Naive thymus-derived CD8-positive, alpha-beta T cell (primary cell): ENCODE data around the gene ING2. TPM values are rescaled to one million over a fixed set of nuclear protein-coding genes. Genes with fewer than 3 reads are reported as not detected.
"Not testable (repeated sequence)": the region's sequence is repeated elsewhere in the genome, so short reads cannot be mapped to it uniquely, and the experiment has no call there.

Experiments
- ATAC-seq, 2 donors: fragments of 150-1000 bp; cut with Tn5 transposase in 1 of 2; sonication (Bioruptor Pico), chemical (Tn5 transposase) in 1 of 2; 1 replicate in 1 of 2; 2 replicates in 1 of 2; pipeline ENCODE4 v1.10.0; 2021; ENCODE audit warnings: mild to moderate bottlenecking in 2 of 2, moderate library complexity in 2 of 2
- POLR2A ChIA-PET: fragments of 350-600 bp; sonication (Branson Sonifier 250); formaldehyde crosslinking; loops from one replicate; lab custom pipeline; 2021; ENCODE audit warnings: antibody characterized with exemption; lab: Charles Lee
- DNase-seq, 10 donors: peaks; one replicate each; pipeline versions ENCODE4 v3.0.0 to v3.0.0-alpha.2; 2020 to 2022
- H3K27ac Mint-ChIP-seq, 10 donors: one replicate each; pipeline ENCODE4 v1.8.0; 2020 to 2022; ENCODE audit warnings: mild to moderate bottlenecking in 10 of 10, mixed read lengths in 10 of 10, moderate library complexity in 4 of 10, inconsistent platforms in 1 of 10
- H3K27me3 Mint-ChIP-seq, 5 donors: one replicate each; pipeline ENCODE4 v1.8.0; 2021 to 2022; ENCODE audit warnings: mixed read lengths in 5 of 5
- H3K36me3 Mint-ChIP-seq, 3 donors: one replicate each; pipeline ENCODE4 v1.8.0; 2020 to 2022; ENCODE audit warnings: mixed read lengths in 3 of 3, mild to moderate bottlenecking in 2 of 3, inconsistent platforms in 1 of 3
- H3K4me1 Mint-ChIP-seq, 4 donors: one replicate each; pipeline ENCODE4 v1.8.0; 2021 to 2022; ENCODE audit warnings: mixed read lengths in 4 of 4
- H3K4me3 Mint-ChIP-seq, 10 donors: one replicate each; pipeline ENCODE4 v1.8.0; 2020 to 2022; ENCODE audit warnings: mild to moderate bottlenecking in 10 of 10, mixed read lengths in 10 of 10, moderate library complexity in 6 of 10, inconsistent platforms in 1 of 10
- H3K9me3 Mint-ChIP-seq, 9 donors: one replicate each; pipeline ENCODE4 v1.8.0; 2020 to 2022; ENCODE audit warnings: mixed read lengths in 9 of 9, mild to moderate bottlenecking in 3 of 9, inconsistent platforms in 1 of 9, moderate library complexity in 1 of 9
- polyA plus RNA-seq, 3 donors: library from polyadenylated mRNA; unstranded; fragments of 300-500 nt; fragmentation: Illumina TruSeq; gene quantifications; one replicate each; pipeline ENCODE4 v1.2.3, GENCODE V29; 2021
- total RNA-seq, 8 experiments: library from RNA in 2 of 8; stranded (reverse) in 2 of 8; gene quantifications; one replicate each; pipeline ENCODE4 v1.2.3 and lab custom pipeline; 2021 to 2026

ING2 gene, protein sequence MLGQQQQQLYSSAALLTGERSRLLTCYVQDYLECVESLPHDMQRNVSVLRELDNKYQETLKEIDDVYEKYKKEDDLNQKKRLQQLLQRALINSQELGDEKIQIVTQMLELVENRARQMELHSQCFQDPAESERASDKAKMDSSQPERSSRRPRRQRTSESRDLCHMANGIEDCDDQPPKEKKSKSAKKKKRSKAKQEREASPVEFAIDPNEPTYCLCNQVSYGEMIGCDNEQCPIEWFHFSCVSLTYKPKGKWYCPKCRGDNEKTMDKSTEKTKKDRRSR
- total RNA-seq: 10 to 100 TPM; 10.9 to 11.7 TPM
- 10 to 100 TPM; 11.4 to 16.1 (median 13.2) TPM for polyA plus RNA-seq
- 9.7 to 19.7 (median 15.6) reads per million in 6 experiments for total RNA-seq (lab: John Stamatoyannopoulos, UW)

DNA sequence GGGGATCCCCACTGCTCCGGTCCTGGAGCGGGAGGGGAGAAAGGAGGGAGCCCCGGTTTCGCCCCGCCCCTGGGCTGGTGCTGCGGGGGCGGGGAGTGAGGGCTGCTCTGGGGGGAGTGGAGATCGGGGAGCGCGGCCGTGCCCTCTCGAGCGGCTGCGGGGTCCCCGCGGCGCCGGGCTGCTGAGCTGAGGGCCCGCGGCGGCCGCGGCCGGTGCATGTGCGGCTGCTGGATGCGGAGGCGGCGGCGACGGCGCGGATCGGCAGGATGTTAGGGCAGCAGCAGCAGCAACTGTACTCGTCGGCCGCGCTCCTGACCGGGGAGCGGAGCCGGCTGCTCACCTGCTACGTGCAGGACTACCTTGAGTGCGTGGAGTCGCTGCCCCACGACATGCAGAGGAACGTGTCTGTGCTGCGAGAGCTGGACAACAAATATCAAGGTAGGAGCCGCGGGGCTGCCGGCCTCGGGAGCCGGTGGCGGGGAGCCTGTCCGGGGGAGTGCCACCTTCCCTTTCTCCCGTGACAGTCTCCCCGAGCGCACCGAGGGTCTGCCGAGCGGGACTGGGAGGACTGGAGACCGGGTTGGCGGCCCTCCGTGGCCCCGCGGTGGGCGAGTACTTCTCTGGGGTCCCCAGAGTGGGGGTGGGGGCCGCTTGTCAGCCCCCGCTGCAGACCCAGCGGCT lies at the start of gene ING2:
Gene ING2, plus strand, starts transcription at position 129 of the 681 bp plus-strand sequence. Its CDS starts 138 bp downstream, at position 267.
- H3K36me3 Mint-ChIP-seq: peaks cover 0 to 1% (median 0%) of the 10 kb centered on the region in 3 donors
- POLR2A ChIA-PET: interaction anchor here (0.6 to 7.2 kb wide), 12 partner anchors 18 to 970 kb away, joined by 3 to 77 read pairs (median 3); partner anchors contain the start of genes CDKN2AIP and TRAPPC11
- peak within 1 kb of the TSS; percentile 91 to 100 (median 98) for H3K27ac Mint-ChIP-seq
- no peaks in the 10 kb centered on the region for H3K27me3 Mint-ChIP-seq
- H3K9me3 Mint-ChIP-seq: no peaks in the 10 kb centered on the region
- DNase-seq: peak in 2 of 10 donors; percentile 85 to 88
- H3K4me1 Mint-ChIP-seq: peaks cover 10 to 38% (median 28%) of the 10 kb centered on the region in 4 donors
- peak within 1 kb of the TSS; percentile 90 to 98 (median 96) for H3K4me3 Mint-ChIP-seq
- ATAC-seq: peak; percentile 55 to 58

DNA sequence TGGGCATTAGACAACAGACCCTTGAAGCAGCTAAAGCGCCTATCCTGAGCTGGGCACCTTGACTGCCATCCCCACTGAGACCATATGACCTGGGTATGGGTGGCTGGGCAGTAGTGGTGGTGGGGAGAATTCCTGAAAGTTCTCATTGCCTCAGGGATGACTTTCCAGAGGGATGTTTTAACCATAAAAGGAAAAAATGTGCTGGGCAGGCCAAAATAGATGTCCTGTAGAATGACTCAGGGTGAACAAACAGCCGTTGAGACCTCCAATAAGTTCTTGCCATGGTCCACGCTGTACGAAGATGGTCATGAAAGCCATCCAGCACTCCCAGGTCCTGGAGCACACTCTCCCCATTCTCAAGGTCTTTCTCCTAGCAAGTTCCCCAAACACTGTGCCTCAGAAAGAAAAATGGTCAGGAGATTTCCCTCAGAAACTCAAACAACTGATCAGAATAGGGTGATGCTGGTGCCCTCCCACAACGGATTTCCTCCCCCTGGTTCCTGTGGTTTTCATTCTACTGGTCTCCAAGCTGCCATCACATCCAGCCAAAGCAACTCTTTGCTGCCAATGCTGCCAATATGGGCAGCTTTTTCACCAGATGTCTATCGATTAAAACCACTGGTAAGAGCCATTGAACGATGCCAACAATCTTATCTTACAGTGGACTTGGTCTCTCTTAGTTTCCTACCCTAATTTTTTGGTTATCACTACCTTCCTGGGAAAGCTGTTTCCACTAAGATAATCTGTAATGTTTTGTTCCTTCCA lies 49.2 kb upstream of the ING2 start:
- POLR2A ChIA-PET: interaction anchor here (2.1 kb wide), 1 partner anchor 11 kb away, joined by 7 read pairs; the partner anchor contains the start of gene CDKN2AIP
- ATAC-seq: peak in 1 of 2 donors; percentile 53
- Mint-ChIP-seq H3K27me3 (no peaks in the 10 kb centered on the region), H3K9me3 (no peaks in the 10 kb centered on the region), H3K36me3 (peaks cover 0 to 24% (median 4%) of the 10 kb centered on the region in 3 donors), H3K4me1 (peaks cover 12 to 22% (median 20%) of the 10 kb centered on the region in 4 donors), H3K27ac (peak overlapping the region in 8 of 10 donors; percentile 24 to 63 (median 46)), H3K4me3 (peak overlapping the region in 7 of 10 donors; percentile 30 to 63 (median 36))
- peak in 1 of 10 donors; percentile 21 for DNase-seq

DNA sequence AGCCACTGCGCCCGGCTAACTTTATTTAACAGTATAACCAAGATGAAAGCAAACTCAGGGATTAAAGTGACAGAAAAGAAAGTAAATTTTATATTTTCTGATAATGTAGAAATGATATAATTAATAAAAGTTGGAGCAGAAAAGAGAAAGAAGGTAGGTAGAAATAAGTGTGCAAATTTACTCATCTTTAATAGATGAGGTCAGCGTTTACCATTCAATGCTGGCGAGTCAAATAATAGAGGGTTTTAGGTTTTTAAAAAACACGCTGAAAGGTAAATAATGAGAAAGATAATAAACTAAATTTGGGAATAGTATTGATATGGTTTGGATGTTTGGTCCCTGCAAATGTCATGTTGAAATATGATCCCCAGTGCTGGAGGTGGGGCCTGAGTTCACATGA lies 46.9 kb upstream of the ING2 start:
- Mint-ChIP-seq H3K4me1 (peaks cover 12 to 20% (median 17%) of the 10 kb centered on the region in 4 donors), H3K9me3 (no peaks in the 10 kb centered on the region), H3K36me3 (peaks cover 0 to 3% (median 0%) of the 10 kb centered on the region in 3 donors), H3K4me3 (no peak overlapping the region), H3K27ac (no peak overlapping the region), H3K27me3 (no peaks in the 10 kb centered on the region)
- DNase-seq (no peak), ATAC-seq (no peak)
- POLR2A ChIA-PET: no interaction called here

DNA sequence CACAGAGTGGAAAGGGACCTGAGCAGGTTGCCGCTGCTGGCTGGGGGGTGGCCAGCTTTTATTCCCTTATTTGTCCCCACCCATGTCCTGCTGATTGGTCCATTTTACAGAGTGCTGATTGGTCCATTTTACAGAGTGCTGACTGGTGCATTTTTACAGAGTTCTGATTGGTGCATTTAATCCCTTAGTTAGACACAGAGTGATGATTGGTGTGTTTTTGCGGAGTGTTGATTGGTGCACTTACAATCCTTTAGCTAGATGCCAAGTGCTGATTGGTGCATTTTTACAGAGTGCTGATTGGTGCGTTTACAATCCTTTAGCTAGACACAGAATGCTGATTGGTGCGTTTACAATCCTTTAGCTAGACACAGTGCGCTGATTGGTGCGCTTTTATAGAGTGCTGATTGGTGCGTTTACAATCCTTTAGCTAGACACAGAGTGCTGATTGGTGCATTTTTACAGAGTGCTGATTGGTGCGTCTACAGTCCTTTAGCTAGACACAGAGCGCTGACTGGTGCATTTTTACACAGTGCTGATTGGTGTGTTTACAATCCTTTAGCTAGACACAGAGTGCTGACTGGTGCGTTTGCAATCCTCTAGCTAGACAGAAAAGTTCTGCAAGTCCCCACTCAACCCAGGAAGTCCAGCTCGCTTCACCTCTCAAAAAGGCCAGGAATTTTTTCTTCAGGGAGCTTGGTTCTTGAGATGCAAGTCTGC lies 40.8 kb upstream of the ING2 start:
- H3K4me1 Mint-ChIP-seq, H3K27me3 Mint-ChIP-seq, H3K9me3 Mint-ChIP-seq, H3K36me3 Mint-ChIP-seq, H3K4me3 Mint-ChIP-seq, DNase-seq, ATAC-seq, POLR2A ChIA-PET: not testable (repeated sequence)
- H3K27ac Mint-ChIP-seq: peak overlapping the region in 1 of 10 donors; percentile 24

DNA sequence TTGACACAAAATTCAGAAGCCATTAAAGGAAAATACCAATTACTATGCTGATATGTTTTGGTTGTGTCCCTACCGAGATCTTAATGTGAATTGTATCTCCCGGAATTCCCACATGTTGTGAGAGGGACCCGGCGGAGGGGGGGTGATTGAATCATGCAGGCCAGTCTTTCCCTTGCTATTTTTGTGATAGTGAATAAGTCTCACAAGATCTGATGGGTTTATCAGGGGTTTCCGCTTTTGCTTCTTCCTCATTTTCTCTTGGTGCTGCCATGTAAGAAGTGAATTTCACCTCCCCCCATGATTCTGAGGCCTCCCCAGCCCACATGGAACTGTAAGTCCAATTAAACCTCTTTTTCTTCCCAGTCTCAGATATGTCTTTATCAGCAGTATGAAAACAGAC lies 39.0 kb upstream of the ING2 start:
- H3K27me3 Mint-ChIP-seq, H3K36me3 Mint-ChIP-seq, H3K4me3 Mint-ChIP-seq, H3K4me1 Mint-ChIP-seq, DNase-seq, H3K27ac Mint-ChIP-seq, H3K9me3 Mint-ChIP-seq, ATAC-seq, POLR2A ChIA-PET: not testable (repeated sequence)

DNA sequence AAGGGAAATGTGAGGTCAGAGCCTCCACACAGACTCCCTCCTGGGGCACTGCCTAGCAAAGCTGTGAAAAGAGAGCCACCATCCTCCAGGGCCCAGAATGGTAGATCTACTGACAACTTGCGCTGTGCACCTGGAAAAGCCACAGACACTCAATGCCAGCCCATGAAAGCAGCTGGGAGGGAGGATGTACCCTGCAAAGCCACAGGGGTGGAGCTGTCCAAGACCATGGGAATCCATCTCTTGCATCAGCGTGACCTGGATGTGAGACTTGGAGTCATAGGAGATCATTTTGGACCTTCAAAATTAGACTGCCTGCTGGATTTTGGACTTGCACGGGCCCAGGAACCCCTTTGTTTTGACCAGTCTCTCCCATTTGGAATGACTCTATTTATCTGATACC lies 37.6 kb upstream of the ING2 start:
- POLR2A ChIA-PET: no interaction called here
- peaks cover 0 to 3% (median 0%) of the 10 kb centered on the region in 3 donors for H3K36me3 Mint-ChIP-seq
- DNase-seq (no peak), ATAC-seq (no peak)
- no peaks in the 10 kb centered on the region for H3K27me3 Mint-ChIP-seq
- peaks cover 0 to 3% (median 0%) of the 10 kb centered on the region in 9 donors for H3K9me3 Mint-ChIP-seq
- H3K27ac Mint-ChIP-seq: no peak overlapping the region
- peaks cover 0 to 4% (median 2%) of the 10 kb centered on the region in 4 donors for H3K4me1 Mint-ChIP-seq
- H3K4me3 Mint-ChIP-seq: no peak overlapping the region

DNA sequence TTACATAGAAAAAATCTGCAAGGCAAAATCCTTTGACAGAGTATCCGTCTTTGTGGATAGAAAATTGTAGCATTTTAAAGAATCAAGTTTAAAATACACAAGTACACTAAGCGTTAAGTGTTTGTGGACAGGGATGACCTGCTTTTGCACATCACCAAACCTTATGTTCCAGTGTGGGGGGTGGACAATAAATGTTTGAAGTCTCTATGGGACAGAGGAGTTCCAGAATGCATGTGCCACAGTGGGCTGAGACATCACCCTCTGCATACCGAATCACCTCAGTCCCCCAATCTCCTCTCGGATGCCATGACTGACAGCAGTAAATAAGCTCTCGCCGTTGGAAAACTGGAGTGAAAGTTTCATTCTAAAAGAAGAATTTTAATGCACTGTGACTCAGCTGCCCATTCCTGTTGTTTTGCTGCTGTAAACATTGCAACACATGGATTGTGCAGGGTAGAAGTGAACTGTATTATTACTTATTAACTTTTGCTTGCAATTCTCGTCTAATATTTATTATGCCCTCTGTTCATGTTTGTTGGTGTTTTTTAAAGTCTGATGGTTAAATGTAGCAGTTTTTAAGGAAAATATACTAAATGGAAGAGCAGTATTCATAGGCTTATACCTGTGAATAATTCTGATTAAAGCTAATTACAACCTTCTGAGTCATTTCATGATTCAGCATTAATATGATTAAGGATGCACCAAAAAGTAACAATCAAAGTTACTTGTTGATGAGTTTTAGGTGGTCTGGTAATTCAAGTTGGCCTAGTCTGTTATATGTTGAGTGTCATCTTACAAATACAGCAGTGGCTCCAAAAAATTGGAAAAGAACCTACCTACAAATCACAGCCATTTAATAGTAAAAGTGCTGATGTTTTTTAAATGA lies 36.4 kb upstream of the ING2 start:
- ATAC-seq (no peak), DNase-seq (no peak)
- Mint-ChIP-seq H3K4me1 (peaks cover 2 to 11% (median 7%) of the 10 kb centered on the region in 4 donors), H3K36me3 (peaks cover 0 to 3% (median 0%) of the 10 kb centered on the region in 3 donors), H3K4me3 (no peak overlapping the region), H3K27me3 (no peaks in the 10 kb centered on the region), H3K9me3 (peaks cover 0 to 3% (median 0%) of the 10 kb centered on the region in 9 donors), H3K27ac (no peak overlapping the region)
- POLR2A ChIA-PET: no interaction called here

DNA sequence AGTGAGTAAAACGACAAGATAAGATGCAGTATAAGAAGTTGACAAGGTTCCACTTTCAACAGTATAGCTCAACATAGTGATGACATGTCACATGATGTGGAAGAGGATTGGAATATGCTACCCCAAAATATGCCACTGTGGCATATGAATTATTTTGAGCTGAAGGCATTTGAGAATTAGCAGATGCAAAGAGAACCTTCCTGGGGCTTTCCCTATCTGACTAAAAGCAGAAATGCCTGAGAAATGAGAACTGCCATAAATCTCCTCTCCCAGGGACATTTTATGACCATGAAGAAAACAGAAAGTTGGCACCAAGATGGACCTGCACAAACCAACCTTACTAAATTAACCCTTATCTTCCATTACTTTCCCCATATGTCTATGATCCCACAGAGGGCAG lies 35.6 kb upstream of the ING2 start:
- Mint-ChIP-seq H3K27ac (no peak overlapping the region), H3K4me3 (no peak overlapping the region), H3K9me3 (no peaks in the 10 kb centered on the region), H3K36me3 (no peaks in the 10 kb centered on the region), H3K4me1 (peaks cover 2 to 11% (median 7%) of the 10 kb centered on the region in 4 donors), H3K27me3 (no peaks in the 10 kb centered on the region)
- ATAC-seq: no peak
- no peak for DNase-seq
- POLR2A ChIA-PET: no interaction called here

DNA sequence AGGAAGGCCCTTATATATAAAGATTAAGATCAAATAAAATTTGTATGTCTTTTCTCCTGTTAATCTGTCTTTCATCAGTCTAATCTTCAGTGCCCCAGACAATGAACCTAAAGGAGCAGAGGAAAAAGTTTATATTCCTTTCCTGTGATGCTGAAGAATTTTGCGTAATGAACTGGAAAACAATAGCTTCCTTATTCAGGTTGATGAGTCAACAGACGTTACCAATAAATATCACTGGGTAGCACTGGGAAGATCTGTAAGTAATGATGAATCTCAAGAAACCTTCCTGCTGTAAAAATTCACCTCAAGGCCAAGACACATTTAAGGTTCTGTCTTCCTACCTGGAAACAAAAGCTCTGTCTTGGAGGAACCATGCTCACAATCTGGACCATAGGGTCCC lies 34.9 kb upstream of the ING2 start:
- DNase-seq (no peak), ATAC-seq (no peak)
- H3K27me3 Mint-ChIP-seq: no peaks in the 10 kb centered on the region
- POLR2A ChIA-PET: no interaction called here
- H3K4me3 Mint-ChIP-seq: no peak overlapping the region
- no peaks in the 10 kb centered on the region for H3K36me3 Mint-ChIP-seq
- H3K4me1 Mint-ChIP-seq: peaks cover 2 to 11% (median 7%) of the 10 kb centered on the region in 4 donors
- H3K9me3 Mint-ChIP-seq: no peaks in the 10 kb centered on the region
- no peak overlapping the region for H3K27ac Mint-ChIP-seq

DNA sequence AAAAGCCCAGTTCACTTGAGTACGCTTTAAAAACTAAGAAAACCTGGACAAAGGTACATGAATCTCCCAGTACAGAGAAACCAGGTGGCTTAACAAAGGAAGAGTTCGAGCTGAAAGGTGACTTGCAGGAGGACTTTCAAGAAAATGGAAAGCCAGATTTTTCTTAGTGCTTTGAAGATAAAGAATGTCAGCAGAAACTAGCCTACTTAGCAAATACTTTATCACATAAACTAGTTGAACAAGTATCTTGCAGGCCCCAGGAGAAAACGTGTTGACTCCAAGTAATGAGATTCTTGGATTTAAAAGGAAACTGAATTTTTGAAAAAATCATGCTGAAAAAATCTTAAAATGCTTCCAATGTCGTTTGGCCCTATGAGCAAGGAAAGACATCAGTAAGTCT lies 34.0 kb upstream of the ING2 start:
- H3K4me3 Mint-ChIP-seq: no peak overlapping the region
- H3K27me3 Mint-ChIP-seq: no peaks in the 10 kb centered on the region
- H3K36me3 Mint-ChIP-seq: no peaks in the 10 kb centered on the region
- DNase-seq: no peak
- no peaks in the 10 kb centered on the region for H3K9me3 Mint-ChIP-seq
- no peak for ATAC-seq
- peaks cover 2 to 11% (median 7%) of the 10 kb centered on the region in 4 donors for H3K4me1 Mint-ChIP-seq
- POLR2A ChIA-PET: no interaction called here
- no peak overlapping the region for H3K27ac Mint-ChIP-seq

DNA sequence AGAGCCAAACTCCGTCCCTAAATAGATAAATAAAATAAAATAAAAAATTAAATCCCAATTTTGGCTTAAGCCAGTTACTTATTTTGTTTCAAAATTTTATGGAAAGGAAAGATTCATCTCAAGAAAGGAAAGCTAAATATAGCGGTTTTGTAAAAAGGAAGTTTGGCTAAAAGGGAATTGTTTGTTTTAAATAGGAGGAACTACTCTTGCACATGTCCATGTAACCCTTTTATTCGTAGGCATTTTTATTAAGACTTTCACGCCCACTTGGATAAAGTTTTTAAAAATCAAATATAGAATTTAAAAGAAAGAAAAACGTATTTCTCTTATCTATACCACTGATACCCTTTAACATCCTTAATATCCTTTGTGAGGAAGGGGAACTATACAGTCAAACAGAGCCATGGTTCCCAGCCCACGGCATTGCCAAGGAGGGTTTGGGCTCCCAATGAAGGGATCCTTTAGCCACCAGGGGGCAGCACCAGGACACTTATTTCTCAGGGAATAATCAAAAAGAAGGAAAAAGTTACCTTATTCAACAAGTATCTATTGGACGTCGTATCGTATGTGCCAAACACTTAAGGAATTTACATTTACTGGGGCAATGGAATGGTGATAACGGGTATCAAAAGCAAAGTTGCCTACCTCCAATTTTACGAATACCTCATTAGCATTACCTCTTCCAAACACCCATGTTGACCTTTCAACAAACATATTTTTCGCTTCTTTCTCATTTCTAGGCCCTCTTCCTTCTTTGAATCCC lies 32.7 kb upstream of the ING2 start:
- POLR2A ChIA-PET: no interaction called here
- Mint-ChIP-seq H3K4me3 (no peak overlapping the region), H3K27me3 (peaks cover 0 to 1% (median 0%) of the 10 kb centered on the region in 5 donors), H3K4me1 (peaks cover 2 to 11% (median 7%) of the 10 kb centered on the region in 4 donors), H3K36me3 (no peaks in the 10 kb centered on the region), H3K9me3 (no peaks in the 10 kb centered on the region), H3K27ac (no peak overlapping the region)
- DNase-seq: peak; percentile 58 to 91 (median 75)
- peak; percentile 70 to 91 for ATAC-seq
